Medulla oblongata (tissue), 1 donor: ENCODE measurements around the gene CEP70.
"Not testable (repeated sequence)": the region's sequence is repeated elsewhere in the genome, so short reads cannot be mapped to it uniquely, and the experiment has no call there.

Experiments
- DNase-seq: peaks from one replicate; pipeline ENCODE4 v3.0.0-alpha.2; 2015; ENCODE audit errors: extremely low spot score

CEP70 gene

DNA sequence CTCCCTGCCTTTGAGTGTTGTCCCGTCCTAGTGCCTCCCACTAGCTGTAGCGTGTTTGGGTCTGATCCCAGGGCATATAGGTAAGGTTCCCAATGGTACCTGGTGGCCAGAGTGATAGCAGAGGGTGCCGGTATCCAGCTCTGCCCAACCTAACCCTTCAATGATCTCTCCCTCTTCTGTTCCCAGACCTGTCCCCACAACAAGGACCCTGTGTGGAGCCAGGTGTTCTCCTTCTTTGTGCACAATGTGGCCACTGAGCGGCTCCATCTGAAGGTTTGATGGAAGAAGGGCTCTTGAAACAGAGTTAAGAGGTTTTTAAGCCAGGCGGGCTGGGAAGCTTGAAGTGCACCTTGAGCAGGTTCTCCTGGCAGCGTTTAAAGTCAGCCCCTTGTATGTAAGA, 124.2 kb downstream of the CEP70 start:
- DNase-seq = no peak

DNA sequence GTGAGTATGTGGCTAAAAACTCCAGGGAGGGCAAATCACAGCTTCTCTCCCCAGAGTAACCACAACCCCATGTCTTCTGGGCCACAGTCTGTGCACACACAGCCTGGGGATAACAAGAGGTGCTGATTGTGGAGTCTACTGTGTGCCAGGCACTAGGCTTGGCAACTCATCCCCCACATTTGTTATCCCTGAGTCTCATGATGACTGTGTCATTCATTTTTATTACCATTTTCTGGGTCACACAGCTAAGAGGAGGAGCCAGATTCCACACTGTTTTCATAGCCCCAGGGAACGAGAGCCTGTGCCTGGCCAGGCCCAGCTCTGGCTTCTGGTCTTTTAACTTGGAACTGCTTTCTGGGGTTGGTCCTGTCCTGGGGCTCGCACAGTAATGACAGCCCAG, 125.2 kb downstream of the CEP70 start:
- DNase-seq = no peak

DNA sequence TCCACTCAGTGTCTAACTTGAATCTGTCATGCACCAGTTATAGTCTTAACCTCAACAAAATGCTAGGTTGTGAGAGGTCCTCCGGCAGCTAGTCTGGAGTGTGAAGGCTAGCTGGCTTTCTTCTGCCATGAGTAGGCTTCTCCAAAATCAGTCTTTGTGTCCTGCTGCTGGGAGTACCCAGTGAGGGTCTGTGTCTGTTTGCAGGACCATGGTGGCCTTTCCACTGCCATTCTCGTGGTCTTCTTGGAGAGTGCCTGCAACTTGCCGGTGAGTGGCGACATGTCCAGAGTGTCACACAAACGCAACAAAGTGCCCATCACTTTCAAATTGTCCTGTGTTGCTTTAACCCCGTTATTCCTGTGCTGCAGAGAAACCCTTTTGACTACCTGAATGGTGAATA, 125.6 kb downstream of the CEP70 start:
- DNase-seq = no peak

DNA sequence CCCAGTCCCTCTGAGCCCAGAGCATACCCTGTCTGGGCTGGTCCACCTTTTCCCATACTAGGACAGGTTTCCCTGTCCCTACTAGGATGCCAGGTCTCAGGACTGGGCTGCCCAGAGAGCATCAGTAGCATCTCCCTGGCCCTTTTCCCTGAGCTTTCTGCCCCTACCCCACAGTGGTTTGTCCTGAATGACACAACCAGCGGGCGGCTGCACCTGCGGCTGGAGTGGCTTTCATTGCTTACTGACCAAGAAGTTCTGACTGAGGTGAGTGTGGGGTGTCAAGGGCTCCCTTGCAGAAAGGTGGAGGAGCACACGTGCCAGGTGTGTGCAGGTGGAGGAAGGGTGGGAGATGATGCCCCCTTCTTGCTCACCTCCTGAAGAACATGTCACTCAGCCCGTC, 126.1 kb downstream of the CEP70 start:
- no peak for DNase-seq

DNA sequence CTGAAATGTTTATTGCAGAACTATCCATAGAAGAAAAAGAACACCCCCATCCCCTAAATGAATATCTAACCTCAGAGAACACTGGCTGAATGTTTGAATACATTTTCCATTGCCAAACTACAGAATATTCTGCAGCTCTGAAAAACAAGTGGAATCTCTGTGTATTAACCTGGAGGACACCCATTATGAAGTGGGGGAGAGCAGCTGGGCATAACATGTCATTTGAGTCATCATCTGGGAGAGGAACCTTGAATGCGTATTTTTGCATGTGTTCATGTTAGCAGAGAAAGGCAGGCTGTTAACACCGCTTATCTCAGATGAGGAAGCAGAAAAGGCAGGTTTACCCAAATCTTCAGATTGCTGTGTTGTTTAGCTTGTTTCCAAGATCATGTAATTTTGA, 128.1 kb downstream of the CEP70 start:
- DNase-seq = no peak

DNA sequence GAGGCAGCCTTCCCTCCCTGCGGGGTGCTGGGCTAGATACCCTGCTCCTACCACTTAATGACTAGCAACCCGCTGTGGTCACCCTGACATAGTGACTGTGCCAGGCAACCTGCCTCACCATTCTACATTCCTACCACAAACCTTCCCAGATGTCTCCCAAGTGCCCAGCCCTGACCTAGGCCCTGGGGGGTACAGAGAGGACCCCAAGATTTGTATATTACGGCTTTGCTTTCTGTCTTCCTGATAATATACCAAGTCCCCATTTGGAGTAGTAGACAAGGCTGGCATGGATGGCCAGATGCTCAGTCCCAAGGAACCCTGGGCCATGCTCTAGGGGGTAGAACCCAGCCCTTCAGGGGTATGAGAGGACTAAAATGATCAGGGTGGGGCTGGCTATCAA, 128.6 kb downstream of the CEP70 start:
- no peak for DNase-seq

DNA sequence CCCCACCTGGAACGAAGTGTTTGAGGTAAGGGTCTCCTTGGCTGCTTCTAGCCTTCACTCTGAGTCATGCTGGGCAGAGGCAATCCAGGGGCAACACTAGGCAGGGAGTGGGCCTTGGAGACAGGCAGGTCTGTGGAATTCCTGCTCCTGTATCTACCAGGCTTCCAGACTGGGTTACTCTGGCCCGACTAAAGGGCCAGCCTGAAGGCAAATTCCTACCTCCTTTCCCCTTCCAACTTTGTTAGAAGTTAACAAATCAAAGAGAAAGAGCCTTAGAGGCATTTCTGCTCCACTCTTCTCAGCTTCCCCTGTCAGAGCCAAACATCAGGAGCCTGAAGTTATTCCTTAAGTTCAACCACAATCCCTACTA, 129.6 kb downstream of the CEP70 start:
- no peak for DNase-seq

DNA sequence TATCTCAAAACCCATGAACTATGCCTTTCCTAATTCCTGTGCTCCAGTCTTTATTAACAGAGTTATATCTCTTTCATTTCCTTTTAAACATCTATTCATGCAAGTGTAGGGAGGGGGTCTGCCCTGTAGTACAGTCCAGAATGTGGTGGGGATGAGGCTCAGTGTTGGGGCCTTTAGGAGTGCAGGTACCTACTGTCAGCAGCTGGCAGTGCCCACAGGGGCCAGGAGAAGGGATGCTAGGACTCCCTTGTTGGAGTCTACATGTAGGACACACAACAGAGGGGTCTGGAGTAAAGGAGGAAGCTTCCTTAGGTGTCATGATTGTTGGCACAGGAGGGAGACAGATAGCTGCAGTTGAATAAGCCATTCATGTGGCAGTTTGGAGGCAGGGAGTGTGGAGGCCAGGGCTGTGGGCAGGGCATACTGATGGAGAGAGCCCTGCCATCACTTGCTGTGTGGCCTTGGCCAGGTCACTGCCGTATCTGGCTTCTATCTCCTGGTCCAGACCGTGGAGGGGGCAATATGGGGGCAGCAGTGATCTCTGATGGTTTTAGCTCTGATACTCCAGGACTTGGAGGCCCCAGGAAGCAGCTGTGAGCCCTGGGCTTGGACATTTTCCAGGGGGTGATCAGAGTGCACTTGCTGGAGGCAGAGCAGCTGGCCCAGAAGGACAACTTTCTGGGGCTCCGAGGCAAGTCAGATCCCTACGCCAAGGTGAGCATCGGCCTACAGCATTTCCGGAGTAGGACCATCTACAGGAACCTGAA, 130.2 kb downstream of the CEP70 start:
- no peak for DNase-seq

DNA sequence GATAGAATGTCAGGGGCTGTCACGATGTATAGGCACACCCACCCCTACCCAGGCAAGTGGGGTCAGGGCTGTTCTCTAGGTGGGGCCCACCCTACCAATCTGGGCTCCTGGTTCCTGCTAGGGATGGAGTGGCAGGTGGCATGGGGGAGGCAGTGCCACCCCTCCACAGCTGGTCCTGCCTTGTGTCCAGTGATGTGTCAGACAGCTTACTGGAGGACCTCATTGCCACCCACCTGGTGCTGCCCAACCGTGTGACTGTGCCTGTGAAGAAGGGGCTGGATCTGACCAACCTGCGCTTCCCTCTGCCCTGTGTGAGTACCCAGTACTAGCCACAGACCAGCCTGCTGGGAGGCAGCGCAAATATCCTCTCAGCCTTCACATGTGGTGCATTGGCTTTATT, 132.2 kb downstream of the CEP70 start:
- no peak for DNase-seq

DNA sequence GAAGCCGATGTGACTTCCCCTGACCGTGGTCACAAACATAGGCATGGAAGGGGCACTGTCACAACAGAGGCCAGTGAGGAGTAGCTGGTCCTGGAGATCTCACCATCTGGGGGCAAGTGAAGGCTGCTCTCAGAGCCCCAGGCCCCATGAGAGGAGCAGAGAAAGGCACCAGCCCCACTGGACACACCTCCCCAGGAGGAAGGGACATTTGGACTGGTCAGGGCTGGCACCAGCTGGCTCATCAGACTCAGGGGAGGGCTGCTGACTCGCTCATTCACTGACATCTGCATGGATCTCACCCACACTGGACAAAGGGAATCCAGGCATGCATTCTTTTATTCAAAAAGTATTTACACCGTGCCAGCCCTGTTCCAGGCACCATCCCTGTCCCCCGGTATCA, 132.8 kb downstream of the CEP70 start:
- DNase-seq = no peak

DNA sequence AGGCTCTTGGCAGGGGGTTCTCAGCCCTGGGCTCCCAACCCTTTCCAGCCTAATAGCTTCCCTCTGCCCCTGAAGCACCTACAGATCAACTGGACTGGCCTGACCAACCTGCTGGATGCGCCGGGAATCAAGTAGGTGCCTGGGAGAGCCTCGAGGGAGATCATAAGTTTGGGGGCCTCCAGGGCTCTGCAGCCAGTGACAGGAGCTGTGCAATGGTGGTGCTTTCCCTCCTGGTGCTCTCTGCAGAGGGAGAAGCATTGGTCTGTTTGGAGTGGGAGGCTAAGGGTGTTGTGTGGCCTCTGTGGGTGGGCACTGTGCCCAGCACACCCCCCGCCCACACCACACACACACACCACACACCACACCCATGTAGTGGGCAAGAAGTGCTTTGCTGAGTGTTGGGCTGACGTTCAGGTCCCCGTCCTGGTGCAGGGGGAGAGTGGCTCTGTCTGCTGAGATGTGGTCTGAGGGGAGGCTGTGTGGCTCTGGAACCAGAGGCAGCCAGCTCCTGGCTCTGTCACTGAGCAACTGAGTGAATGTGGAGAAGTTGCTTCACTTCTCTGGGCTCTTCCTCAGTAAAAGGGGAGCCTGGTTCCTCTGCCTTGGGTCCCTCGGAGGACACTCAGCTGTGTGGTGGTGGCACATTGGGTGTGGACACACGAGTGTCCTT, 133.4 kb downstream of the CEP70 start:
- DNase-seq = no peak

DNA sequence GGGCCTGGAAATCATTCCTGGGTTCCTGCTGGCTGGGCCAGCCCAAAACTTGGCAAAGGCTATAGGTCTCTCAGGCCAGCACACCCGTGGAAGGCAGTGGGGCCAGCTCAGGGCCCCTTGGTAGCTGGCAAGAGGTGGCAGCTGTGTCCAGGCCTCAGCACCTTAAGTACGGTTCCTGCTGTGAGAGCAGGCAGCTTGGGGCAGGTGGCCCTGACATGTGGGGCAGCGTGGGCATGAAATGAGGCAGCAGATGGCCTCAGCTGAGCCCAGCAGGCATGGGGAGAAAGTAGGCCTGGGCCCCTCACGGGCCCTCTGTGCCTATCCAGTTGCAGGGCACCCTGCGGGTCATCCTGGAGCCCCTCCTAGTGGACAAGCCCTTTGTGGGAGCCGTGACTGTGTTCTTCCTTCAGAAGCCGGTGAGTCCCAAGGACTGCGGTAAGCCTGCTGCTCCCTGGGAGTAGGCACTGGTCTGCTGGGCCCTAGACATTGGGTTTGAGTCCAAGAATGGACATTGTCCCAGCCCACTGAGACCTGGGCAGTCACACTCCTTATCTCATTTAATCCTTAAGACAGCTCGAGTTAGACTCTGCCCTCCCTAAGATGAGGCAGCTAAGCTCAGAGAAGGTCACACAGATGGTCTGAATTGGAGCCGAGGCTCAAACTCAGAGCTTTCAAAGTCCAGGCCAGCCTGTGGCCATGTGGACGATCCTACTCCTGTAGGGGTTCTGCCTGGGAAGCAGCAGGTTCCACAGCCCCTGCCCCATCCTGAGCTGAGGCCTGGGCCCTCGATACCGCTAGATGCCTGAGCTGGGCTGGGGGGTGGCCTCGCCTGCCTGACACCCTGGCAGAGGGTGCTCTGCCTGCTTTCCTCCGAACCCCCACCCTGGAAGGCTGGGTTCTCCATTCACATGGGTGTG, 134.2 kb downstream of the CEP70 start:
- no peak for DNase-seq

DNA sequence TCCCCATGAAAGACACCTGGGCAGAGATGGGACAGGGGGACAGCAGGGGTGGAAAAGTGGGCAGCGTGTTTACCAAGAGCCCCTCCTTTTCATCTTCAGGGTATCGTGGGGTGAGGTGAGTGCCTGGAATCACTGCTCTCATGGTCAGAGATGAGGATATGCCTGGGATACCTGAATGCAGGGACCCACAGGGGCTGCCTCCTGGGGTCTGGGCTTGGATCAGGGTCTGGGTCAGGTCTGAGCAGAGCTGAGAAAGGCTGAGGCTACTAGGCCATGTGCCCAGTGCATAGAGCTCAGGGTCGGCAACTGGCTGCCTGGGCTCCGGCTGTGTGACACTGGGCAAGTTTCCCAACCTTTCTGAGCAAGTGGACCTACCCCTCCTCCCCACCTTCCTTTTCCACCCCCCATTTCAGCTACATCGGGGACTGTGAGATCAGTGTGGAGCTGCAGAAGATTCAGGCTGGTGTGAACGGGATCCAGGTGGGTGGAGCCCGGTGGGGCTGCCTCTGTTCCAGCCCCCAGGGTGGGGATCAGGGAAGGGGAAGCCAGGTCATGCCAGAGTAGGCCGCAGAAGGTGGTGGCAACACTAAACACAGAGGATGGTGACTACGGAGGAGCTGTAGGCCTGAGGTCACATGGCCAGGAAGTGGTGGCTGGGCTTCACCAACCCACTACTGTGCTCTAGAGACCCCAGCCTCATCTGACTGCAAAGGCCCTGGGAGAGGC, 135.1 kb downstream of the CEP70 start:
- no peak for DNase-seq

DNA sequence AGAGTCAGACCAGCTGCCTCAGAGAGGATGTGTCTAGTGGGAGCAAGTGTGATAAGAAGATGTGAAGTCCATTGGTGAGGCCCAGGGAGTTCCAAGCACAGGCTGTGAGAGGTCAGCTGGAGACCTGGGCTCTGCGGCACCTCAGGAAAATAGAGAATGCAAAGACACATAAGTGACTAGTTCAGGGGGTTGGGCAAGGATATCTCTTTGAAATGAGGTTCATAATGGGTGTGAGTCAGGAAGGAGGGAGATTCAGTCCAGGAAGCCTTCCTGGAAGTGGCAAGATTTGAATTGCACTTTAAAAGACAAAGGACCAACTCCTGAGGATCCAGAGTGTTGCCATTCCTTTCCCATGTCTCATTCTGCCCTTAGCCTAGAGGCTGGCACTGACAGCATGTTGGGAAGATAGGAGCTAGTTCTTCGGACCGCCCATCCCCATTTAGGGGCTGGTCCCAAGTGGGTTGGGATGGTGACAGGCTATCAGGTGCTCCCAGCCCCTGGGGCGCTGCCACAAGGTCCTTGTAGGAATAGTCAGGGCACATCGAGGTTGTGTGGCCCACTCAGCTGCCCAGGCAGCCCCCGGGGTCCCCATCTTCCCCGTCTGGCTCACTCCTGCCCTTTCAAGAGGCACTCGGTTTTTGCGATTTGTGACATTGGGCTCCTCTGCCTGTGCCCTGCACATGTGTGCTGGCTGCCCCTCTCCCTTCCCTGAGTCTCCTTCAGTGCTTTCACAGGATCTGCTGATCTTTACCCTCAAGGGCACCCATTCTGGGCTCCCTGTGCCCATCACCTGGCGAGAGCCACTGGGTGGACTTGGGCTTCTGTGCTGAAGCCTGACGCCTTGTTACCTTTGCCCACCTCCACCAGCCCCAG, 136.0 kb downstream of the CEP70 start:
- no peak for DNase-seq

DNA sequence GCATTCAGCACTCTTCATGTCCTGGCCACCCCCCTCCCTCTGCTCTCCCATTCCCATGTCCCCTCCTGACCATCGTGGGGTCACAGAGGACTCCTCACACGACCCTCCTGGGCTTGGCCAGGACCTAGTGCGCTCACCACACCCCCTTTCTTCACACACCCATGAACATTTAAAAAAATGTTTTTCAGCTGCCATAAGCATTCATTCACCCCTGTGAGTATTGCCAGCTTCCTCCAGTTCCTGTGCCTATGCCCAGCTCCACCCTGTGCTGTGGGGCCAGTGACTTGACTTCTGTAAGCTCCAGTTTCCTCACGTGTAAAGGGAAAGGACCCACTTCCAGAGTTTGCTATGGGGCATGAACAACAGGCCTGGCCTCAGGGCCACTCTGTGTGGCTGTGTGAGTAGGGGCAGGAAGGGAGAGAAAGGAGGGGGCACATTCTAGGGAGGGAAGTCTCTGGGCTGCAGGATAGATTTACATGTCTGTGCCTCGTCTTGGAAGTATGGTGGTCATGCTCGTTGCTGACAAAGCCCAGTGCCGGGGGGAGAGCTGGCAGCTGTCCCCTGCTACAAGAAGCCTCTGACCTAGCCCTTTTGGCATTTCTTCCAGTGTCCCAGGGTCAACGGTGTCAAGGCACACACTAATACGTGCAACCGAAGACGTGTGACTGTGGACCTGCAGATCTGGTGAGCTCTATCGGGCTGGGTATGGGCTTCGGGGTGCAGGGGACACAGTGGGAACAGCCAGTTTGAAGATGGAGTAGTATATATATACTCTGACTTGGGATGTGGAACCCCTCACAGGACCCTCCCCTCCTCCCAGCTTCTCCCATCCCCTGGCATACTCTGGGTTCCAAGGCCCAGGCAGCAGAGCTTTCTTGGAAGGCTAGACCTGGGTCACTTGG, 136.8 kb downstream of the CEP70 start:
- no peak for DNase-seq

DNA sequence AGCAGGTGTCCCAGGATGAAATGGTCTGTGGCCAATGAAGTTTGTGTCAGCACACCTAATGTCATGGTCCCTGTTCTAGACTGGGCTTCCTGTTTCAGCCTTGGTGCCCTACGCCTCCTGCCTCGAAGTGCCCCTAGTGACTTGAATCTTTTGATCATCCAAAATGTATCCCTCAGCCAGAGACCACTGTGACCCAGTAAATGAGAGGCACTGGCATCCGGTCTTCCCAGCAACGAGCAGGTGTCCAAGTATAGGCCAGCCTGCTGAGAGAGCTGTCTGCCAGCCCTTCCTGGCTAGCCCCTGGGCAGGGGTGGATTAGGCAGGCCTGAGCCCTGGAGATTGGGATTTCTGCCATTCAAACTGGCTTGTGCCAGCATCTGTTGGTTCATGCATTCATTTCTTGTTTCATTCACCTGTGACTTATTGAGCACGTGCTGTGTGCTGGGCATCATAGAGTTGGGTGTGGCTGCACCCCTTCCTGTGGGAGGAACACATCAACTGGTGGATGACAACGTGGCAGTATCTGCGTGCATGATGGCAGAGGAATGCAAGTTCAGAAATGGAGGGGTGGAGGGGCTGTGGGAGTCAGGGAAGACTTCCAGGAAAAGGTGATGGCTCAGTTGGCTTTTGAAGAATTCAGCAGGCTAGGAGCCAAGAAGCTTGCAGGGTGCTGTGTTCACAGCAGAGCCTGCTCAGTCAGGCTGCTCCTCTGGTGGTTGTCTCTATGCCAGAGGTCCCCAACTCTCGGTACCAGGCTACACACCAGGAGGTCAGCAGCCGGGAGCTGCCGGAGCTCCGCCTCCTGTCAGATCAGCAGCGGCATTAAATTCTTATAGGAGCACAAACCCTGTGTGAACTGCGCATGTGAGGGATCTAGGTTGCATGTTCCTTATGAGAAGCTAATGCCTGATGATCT, 138.0 kb downstream of the CEP70 start:
- DNase-seq = no peak

DNA sequence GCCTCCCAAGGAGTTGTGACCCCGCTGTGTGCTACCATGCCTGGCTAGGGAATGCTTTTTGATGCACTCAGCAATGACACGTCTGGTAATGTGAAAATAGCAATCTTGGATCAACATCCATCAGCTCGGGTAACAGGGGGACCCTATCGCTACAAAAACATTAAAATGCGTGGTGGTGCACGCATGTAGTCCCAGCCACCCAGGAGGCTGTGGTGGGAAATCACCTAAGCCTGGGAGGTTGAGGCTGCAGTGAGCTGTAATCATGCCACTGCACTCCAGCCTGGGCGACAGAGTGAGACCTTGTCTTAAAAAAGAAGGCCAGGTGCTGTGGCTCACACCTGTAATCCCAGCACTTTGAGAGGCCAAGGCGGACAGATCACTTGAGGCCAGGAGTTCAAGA, 140.1 kb downstream of the CEP70 start:
- DNase-seq = not testable (repeated sequence)

DNA sequence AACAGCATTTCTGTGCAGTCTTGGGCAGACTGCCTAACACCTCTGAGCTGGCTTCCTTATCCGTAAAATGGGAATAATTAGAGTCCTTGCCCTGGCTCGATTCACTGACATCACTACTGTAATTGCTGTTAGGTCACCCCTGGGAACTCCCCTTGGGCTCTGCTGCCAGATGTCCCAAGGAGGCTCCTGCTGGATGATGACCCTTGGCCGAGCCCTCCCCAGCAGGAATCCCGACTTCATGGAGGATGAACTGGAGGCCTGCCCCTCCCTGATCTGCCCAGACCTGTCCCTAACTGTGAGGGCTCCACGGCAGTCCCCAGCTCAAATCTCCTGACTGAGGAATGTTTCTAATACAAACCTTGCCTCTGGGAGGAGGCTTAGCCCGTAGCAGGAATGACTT, 141.6 kb downstream of the CEP70 start:
- DNase-seq = no peak
